ENCODE results near the gene PGRMC1. TPM values are rescaled to one million over a fixed set of nuclear protein-coding genes. Genes with fewer than 3 reads are reported as not detected.

The PGRMC1 gene
- total and polyA plus RNA-seq, 4 experiments from 2014 or later = 15.9 to 29.7 (median 19.2) TPM

Other genes starting within 250 kb of the PGRMC1 start
- gene CT47C1, start 163.3 kb upstream of the PGRMC1 start, total RNA-seq = not detected
- gene CT47C1, start 163.3 kb upstream of the PGRMC1 start, polyA plus RNA-seq = not detected
- not detected for gene KIAA1210, start 108.5 kb upstream of the PGRMC1 start, total RNA-seq
- not detected for gene KIAA1210, start 108.5 kb upstream of the PGRMC1 start, polyA plus RNA-seq
- 1 to 10 TPM; 4.1 to 4.2 TPM for gene SLC25A43, start 163.1 kb downstream of the PGRMC1 start, total RNA-seq
- gene SLC25A43, start 163.1 kb downstream of the PGRMC1 start, polyA plus RNA-seq = 1 to 10 TPM; 6.9 to 7.0 TPM
- gene SLC25A5, start 232.2 kb downstream of the PGRMC1 start, total RNA-seq = 10 to 100 TPM; 78.4 to 89.4 TPM
- 100 to 1,000 TPM; 216 to 328 TPM for gene SLC25A5, start 232.2 kb downstream of the PGRMC1 start, polyA plus RNA-seq

Measured in CD4-positive, alpha-beta memory T cell (primary cell).